Measurements from ENCODE around the gene CARD6.

GRCh38 chr5:40844565-40844964 is 3.4 kb downstream of the CARD6 start:
- TF ChIP-seq CTCF (IDR thresholded peaks at IDR 0.05): no peak
- no peak for TF ChIP-seq EZH2 (IDR thresholded peaks at IDR 0.05; ENCODE audit: borderline replicate concordance, insufficient read depth, low read depth, low read length, poor library complexity, severe bottlenecking)

Measured in B cell (primary cell).